Duodenal mucosa (tissue), 2 donors: Measurements from ENCODE around the gene NIPAL3.

Experiments used
- H3K27ac ChIP-seq: one replicate; pipeline ENCODE4 v1.7.0; 2013; ENCODE audit warnings: low read depth, low read length
- H3K27me3 ChIP-seq, 2 donors: one replicate each; pipeline ENCODE4 v1.7.0; 2013; ENCODE audit warnings: low read length in 2 of 2, control low read depth in 1 of 2; ENCODE audit not compliant: insufficient read depth in 2 of 2, control insufficient read depth in 1 of 2
- H3K36me3 ChIP-seq, 2 donors: one replicate each; pipeline ENCODE4 v1.7.0; 2013; ENCODE audit warnings: low read length in 2 of 2, control low read depth in 1 of 2; ENCODE audit not compliant: insufficient read depth in 2 of 2, control insufficient read depth in 1 of 2
- H3K4me1 ChIP-seq, 2 donors: one replicate each; pipeline ENCODE4 v1.7.0; 2013; ENCODE audit warnings: low read length in 2 of 2, control low read depth in 1 of 2; ENCODE audit not compliant: insufficient read depth in 2 of 2, control insufficient read depth in 1 of 2
- H3K4me3 ChIP-seq, 2 donors: one replicate each; pipeline ENCODE4 v1.7.0; 2013; ENCODE audit warnings: low read length in 2 of 2, low read depth in 1 of 2
- H3K9ac ChIP-seq, 2 donors: one replicate each; pipeline ENCODE4 v1.7.0; 2013; ENCODE audit warnings: low read length in 2 of 2, low read depth in 1 of 2
- H3K9me3 ChIP-seq, 2 donors: one replicate each; pipeline ENCODE4 v1.7.0; 2013; ENCODE audit warnings: low read length in 2 of 2, control low read depth in 1 of 2; ENCODE audit not compliant: control insufficient read depth in 1 of 2

Gene NIPAL3

GRCh38 chr1:24472527-24473251 is 57.1 kb downstream of the NIPAL3 start:
- no peak overlapping the region for H3K27ac ChIP-seq
- no peak overlapping the region for H3K9ac ChIP-seq
- H3K27me3 ChIP-seq = no peaks in the 10 kb centered on the region
- peaks cover 0 to 4% of the 10 kb centered on the region in 2 donors for H3K4me1 ChIP-seq
- no peak overlapping the region for H3K4me3 ChIP-seq
- H3K36me3 ChIP-seq = peaks cover 0 to 3% of the 10 kb centered on the region in 2 donors
- H3K9me3 ChIP-seq = no peaks in the 10 kb centered on the region

DNA sequence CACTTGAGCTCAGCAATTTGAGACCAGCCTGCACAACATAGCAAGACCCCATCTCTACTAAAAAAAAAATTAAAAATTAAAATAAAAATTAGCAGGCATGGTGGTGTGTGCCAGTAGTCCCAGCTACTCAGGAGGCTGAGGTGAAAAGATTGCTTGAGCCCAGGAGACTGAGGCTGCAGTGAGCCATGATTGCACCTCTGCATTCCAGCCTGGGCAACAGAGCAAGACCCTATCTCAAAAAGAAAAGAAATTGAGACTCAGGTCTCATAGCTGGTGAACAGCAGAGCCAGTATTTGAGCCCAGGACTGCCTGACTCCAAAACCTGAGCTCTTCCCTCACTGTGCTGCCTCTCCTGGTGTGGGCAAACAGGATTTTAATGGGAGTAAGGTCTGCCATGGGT is 58.6 kb downstream of the NIPAL3 start:
- Histone ChIP-seq H3K27me3 (no peaks in the 10 kb centered on the region), H3K9ac (no peak overlapping the region), H3K27ac (no peak overlapping the region), H3K9me3 (no peaks in the 10 kb centered on the region), H3K4me1 (peaks cover 0 to 4% of the 10 kb centered on the region in 2 donors), H3K4me3 (no peak overlapping the region), H3K36me3 (no peaks in the 10 kb centered on the region)

- Histone ChIP-seq H3K4me1 (peaks cover 0 to 4% of the 10 kb centered on the region in 2 donors), H3K4me3 (no peak overlapping the region), H3K9me3 (no peaks in the 10 kb centered on the region), H3K36me3 (no peaks in the 10 kb centered on the region), H3K27ac (no peak overlapping the region), H3K9ac (no peak overlapping the region), H3K27me3 (no peaks in the 10 kb centered on the region)
Measured at GRCh38 chr1:24475700-24476099, 60.1 kb downstream of the NIPAL3 start.

DNA sequence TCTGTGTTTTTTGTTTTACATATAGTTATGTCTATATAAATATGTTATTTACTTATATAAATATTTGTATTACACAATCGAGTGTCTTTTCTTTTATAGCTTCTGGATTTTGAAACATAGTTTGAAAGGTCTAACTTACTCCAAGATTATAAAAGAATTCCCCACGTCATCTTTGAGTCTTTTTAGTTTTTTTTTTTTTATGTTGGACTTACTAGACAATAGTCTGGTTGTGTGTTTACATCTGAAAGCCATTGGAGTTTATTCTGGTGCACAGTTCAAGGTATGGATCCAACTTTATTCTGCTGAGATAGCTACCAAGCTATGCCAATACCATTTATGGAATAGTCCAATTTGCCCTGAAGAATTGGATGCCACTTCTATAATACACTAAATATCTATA is 61.0 kb downstream of the NIPAL3 start:
- Histone ChIP-seq H3K9me3 (no peaks in the 10 kb centered on the region), H3K36me3 (no peaks in the 10 kb centered on the region), H3K27ac (no peak overlapping the region), H3K4me3 (no peak overlapping the region), H3K9ac (no peak overlapping the region), H3K27me3 (no peaks in the 10 kb centered on the region), H3K4me1 (peaks cover 0 to 4% of the 10 kb centered on the region in 2 donors)

GRCh38 chr1:24477309-24477708 is 61.7 kb downstream of the NIPAL3 start:
- H3K4me1 ChIP-seq = peaks cover 0 to 4% of the 10 kb centered on the region in 2 donors
- H3K36me3 ChIP-seq = no peaks in the 10 kb centered on the region
- no peak overlapping the region for H3K4me3 ChIP-seq
- H3K9ac ChIP-seq = no peak overlapping the region
- H3K27ac ChIP-seq = no peak overlapping the region
- H3K9me3 ChIP-seq = no peaks in the 10 kb centered on the region
- no peaks in the 10 kb centered on the region for H3K27me3 ChIP-seq

GRCh38 chr1:24481101-24481500 is 65.5 kb downstream of the NIPAL3 start:
- Histone ChIP-seq H3K9me3 (no peaks in the 10 kb centered on the region), H3K36me3 (no peaks in the 10 kb centered on the region), H3K4me1 (no peaks in the 10 kb centered on the region), H3K27ac (no peak overlapping the region), H3K9ac (no peak overlapping the region), H3K4me3 (no peak overlapping the region), H3K27me3 (no peaks in the 10 kb centered on the region)

- H3K27me3 ChIP-seq = no peaks in the 10 kb centered on the region
- H3K27ac ChIP-seq = no peak overlapping the region
- no peak overlapping the region for H3K9ac ChIP-seq
- no peaks in the 10 kb centered on the region for H3K36me3 ChIP-seq
- no peaks in the 10 kb centered on the region for H3K4me1 ChIP-seq
- no peak overlapping the region for H3K4me3 ChIP-seq
- no peaks in the 10 kb centered on the region for H3K9me3 ChIP-seq
Measured at GRCh38 chr1:24481843-24482610, 66.4 kb downstream of the NIPAL3 start.

- Histone ChIP-seq H3K27me3 (no peaks in the 10 kb centered on the region), H3K27ac (no peak overlapping the region), H3K4me3 (no peak overlapping the region), H3K9me3 (no peaks in the 10 kb centered on the region), H3K9ac (no peak overlapping the region), H3K4me1 (no peaks in the 10 kb centered on the region), H3K36me3 (no peaks in the 10 kb centered on the region)
Measured at GRCh38 chr1:24483441-24483840, 67.8 kb downstream of the NIPAL3 start.

GRCh38 chr1:24484199-24484598 is 68.6 kb downstream of the NIPAL3 start:
- Histone ChIP-seq H3K27me3 (no peaks in the 10 kb centered on the region), H3K36me3 (no peaks in the 10 kb centered on the region), H3K27ac (no peak overlapping the region), H3K4me3 (no peak overlapping the region), H3K9ac (no peak overlapping the region), H3K4me1 (no peaks in the 10 kb centered on the region), H3K9me3 (no peaks in the 10 kb centered on the region)

GRCh38 chr1:24486331-24487065 is 70.9 kb downstream of the NIPAL3 start:
- H3K9ac ChIP-seq = no peak overlapping the region
- no peak overlapping the region for H3K27ac ChIP-seq
- no peaks in the 10 kb centered on the region for H3K36me3 ChIP-seq
- no peaks in the 10 kb centered on the region for H3K27me3 ChIP-seq
- no peak overlapping the region for H3K4me3 ChIP-seq
- no peaks in the 10 kb centered on the region for H3K9me3 ChIP-seq
- no peaks in the 10 kb centered on the region for H3K4me1 ChIP-seq
